HG03439 (cell line): ENCODE measurements around the gene CDC42SE2.
"Not testable (repeated sequence)": the region's sequence is repeated elsewhere in the genome, so short reads cannot be mapped to it uniquely, and the experiment has no call there.

Experiments
- ATAC-seq: cut with Tn5 transposase; IDR thresholded peaks from one replicate; pipeline ENCODE4 v1.9.1; 2021; ENCODE audit warnings: mild to moderate bottlenecking, moderate library complexity; ENCODE audit not compliant: unreplicated experiment

The CDC42SE2 gene

DNA sequence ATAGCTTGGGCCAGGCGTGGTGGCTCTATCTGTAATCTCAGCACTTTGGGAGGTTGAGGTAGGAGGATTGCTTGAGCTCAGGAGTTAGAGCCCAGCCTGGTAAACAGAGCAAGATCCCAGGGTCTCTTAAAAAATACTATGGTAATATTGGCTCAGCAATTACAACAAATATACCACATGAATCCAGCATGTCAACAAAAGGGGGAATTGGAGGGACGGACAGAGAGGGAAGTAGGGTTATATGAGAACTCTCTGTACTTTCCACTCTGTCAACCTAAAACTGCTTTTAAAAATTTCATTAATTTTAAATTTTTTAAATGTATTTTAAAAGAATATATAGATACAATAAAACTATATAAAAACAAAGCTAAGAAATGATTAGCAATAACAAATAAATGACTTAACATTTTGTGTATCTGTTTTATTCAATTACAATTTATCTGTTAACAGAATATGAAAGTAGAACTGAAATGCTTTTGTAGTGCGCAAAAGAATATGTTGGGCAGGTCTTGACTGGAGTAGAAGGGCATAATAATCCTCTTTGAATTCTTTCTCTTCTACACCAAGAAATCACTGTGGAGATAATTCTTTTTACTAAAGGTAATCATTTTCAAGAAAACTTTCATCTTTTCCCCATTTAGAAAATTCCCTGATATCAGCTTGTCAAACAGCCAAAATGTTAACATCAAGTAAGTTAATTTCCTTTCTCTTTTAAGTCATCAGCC, 12.9 kb upstream of the CDC42SE2 start:
- no peak for ATAC-seq

DNA sequence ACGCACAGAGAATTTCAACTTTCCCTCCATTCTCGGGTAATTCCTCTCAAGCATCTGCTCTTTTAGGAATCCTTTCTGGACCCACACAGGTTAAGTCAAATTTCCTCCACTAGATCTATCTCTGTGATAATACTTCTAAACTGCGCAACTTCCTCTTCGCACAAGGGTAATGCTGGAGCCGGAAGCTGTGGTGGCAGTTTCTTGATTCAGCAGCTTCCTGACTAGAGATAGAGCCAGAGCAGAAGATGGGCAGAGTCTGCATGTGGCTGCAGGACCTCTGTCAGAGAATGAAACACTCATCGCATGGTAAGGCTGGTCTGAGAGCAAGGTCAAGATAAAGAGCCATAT, 11.1 kb upstream of the CDC42SE2 start:
- peak; percentile 74 for ATAC-seq

DNA sequence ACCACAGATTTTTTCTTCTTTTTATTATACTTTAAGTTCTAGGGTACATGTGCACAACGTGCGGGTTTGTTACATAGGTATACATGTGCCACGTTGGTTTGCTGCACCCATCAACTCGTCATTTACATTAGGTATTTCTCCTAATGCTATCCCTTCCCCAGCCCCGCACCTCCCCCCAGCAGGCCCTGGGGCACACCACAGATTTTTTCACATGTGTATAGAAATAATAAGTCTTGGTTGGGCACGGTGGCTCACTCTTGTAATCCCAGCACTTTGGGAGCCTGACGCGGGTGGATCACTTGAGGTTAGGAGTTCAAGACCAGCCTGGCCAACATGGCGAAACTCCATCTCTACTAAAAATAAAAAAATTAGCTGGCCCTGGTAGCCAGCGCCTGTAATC, 9.8 kb upstream of the CDC42SE2 start:
- ATAC-seq: not testable (repeated sequence)

DNA sequence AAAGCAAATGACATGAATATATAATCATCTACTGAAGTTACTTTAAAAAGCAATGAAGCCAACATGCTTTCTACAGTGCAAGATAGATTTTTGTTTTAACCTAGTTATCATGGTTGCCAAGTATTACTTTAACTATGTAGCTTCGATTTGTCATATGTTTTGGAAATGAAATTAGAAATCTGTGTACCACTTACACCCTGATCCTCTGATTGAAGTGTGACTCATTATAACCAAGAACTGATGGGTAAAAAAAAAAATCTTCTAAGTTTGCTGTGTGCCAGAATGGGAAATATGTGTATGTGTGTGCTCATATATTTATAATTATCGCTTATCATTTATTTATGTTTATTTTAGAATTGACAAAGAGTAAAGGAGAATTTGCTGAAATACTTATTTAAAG, 9.1 kb upstream of the CDC42SE2 start:
- ATAC-seq: no peak

DNA sequence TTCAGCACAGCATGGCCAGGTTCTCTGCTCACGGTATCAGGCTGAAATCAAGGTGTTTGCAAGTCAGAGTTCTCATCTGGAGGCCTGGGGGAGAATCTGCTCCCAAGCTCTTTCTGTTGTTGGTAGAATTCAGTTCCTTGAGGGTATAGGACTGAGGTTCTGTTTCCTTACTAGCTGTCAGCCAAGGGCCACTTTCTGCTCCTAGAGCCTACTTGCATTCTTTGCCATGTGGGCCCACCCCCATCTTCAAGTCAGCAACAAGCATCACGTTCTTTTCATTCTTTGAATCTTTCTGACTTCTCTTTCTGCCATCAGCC, 7.4 kb upstream of the CDC42SE2 start:
- ATAC-seq: no peak

GRCh38 chr5:131258733-131259132, 5.1 kb upstream of the CDC42SE2 start:
- no peak for ATAC-seq

DNA sequence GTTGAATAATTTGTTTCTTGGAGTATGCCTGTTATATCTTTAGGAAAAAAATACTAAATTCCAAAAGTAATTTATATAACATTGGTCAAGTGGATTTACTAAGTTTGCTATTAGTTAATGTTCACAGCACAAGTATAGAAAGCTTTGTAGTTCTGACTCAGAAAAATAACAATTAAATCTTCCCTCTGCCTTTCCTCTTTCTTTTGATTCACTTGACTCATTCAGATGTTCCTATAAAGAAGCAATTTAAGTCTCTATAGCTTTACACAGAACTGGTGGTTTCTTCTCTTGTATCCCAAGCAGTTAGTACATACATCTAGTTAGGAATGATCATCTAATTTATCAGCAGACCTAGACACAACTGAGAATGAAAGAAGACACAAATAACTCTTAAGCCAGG, 4.5 kb upstream of the CDC42SE2 start:
- ATAC-seq: no peak

- no peak for ATAC-seq
Observed at GRCh38 chr5:131260895-131261294, 3.0 kb upstream of the CDC42SE2 start.

DNA sequence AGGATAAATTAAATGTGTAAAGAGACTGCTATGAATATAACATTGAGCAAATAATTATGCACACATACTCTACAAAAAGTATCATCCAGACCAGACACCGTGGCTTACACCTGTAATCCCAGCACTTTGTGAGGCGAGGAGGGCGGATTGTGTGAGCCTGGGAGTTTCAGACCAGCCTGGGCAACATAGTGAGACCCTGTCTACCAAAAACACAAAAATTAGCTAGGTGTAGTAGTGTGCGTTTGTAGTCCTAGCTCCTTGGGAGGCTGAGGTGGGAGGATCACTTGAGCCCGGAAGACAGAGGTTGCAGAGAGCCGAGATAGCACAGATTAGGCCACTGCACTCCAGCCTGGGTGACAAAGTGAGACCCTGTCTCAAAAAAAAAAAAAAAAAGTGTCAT, 2.4 kb upstream of the CDC42SE2 start:
- no peak for ATAC-seq

DNA sequence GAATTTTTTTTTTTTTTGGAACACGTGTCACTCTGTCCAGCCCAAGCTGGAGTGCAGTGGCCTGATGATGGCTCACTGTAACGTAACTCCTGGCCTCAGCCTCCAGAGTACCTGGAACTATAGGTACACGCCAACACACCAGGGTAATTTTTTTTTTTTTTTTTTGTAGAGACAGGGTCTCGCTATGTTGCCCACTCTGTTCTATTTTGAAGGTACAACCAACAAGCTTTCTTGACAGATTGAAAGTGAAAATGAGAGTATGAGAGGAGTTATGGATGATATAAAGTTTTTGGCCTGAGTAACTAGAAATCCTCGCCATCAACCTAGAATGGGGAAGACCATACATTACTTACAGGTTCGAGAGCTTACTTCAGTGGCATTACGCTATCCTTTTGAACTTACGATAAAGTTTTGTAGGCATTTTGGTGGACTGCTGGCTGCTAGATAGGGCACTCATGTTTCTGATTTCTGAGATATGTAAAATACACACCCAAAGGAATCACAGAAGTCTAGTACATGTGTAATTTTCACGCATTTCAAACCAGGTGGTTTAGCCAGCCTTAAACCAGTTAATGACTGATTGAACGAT, 806 bp upstream of the CDC42SE2 start:
- ATAC-seq: peak; percentile 8

DNA sequence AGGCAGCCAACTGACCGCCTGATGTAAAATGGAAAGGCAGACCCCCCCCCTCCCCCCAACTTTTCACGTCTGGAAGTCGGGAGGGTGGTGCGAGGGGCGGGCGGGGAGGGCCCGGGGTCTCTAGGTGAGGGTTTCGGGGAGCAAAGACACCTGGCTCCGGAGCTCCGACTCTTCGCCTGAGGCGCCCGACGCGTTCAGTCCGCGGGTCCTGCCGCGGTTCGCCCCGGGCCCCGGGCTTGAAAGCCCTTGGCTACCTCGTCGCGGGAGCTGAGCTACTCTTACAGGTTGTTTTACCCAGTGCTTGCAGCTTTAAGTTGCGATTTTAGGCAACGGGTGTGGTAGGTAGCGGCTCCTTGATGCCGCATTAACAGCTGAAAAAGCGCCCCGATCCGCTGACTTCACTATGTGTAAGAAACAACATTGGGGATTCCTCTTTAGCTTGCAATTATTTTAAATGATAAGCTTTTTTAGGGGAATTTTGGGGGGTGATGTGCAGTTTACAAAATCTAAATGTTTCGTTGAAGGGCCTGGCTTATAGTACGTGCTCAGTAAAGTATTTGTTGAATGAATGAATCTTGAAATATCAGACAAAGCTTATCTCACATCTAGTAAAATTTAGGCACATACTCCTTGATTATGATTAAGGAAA, 722 bp downstream of the CDC42SE2 start:
- ATAC-seq: peak; percentile 8

DNA sequence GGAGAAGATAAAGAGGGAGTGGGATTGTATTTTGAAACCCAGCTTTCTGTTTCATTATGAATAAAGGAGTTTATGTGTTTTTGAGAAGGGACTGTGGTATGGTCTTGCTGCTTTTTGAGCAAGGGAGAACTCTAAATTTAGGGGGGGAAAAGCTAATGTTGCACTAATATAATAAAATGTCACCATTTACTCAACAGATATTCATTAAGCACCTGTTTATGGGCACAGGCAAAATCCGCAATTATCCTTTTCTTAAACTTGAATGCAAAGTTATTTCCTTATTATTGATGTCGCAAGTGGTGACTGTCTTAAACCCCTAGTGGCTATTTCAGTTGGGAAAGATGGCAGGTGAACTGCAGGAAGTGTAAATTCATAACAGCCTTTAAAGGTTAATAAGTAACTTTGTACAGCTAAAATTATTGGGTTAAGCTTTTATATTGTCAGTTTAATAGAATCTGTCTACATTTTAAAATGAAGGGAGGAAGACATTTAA, 1.5 kb downstream of the CDC42SE2 start:
- ATAC-seq: peak; percentile 18

- ATAC-seq: no peak
Observed at GRCh38 chr5:131266370-131267060, 2.7 kb downstream of the CDC42SE2 start.

DNA sequence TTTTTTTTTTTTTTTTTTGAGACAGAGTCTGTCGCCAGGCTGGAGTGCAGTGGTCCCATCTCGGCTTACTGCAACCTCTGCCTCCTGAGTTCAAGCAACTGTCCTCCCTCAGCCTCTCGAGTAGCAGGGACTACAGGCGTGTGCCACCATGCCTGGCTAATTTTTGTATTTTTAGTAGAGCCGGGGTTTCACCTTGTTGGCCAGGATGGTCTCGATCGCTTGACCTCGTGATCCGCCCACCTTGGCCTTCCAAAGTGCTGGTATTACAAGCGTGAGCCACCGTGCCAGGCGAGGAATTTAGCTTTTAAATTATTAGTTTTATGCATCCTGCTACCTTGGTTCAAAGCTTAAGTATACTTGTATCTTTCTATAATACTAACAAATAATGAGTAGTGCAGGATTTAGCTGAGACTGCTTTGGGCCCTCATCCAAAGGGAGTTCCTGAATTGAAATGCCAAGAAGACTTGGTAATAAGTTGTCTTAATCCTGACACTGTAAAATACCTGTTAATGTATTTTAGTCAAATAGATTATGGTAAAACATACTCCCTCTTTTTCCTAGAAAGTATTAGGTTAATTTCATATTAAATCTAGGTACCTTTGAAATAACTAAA, 5.0 kb downstream of the CDC42SE2 start:
- ATAC-seq: no peak

- no peak for ATAC-seq
Observed at GRCh38 chr5:131270809-131271208, 7.0 kb downstream of the CDC42SE2 start.

DNA sequence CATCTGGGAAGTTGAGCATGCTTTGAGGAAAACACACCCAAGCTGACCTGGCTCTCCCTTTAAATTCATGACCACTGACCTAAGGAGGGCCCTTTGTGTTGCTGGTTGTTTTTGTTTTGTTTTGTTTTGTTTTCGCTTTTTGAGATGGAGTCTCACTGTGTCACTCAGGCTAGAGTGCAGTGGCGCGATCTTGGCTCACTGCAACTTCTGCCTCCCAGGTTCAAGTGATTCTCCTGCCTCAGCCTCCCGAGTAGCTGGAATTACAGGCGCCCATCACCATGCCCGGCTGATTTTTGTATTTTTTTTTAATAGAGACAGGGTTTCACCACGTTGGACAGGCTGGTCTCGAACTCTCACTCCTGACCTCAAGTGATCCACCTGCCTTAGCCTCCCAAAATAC, 8.0 kb downstream of the CDC42SE2 start:
- ATAC-seq: not testable (repeated sequence)

DNA sequence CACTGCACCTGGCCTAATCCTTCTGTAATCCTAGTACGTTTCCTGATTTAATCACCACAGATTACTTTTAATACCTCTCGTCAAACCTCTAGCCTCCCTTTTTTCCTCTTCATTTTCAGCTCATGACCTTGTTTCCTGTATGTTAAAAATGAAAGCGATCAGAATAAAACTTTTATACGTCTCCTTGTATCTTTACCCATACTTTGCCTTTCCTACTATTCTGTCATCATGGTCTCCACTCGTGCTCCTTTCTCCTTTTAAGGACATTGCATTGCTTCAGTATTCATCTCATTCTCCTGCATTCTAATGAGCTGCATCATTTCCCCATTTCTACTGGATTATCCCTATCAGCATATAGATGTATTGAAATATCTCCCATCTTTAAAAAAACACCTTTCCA, 8.5 kb downstream of the CDC42SE2 start:
- no peak for ATAC-seq

GRCh38 chr5:131272724-131273123, 8.9 kb downstream of the CDC42SE2 start:
- no peak for ATAC-seq

DNA sequence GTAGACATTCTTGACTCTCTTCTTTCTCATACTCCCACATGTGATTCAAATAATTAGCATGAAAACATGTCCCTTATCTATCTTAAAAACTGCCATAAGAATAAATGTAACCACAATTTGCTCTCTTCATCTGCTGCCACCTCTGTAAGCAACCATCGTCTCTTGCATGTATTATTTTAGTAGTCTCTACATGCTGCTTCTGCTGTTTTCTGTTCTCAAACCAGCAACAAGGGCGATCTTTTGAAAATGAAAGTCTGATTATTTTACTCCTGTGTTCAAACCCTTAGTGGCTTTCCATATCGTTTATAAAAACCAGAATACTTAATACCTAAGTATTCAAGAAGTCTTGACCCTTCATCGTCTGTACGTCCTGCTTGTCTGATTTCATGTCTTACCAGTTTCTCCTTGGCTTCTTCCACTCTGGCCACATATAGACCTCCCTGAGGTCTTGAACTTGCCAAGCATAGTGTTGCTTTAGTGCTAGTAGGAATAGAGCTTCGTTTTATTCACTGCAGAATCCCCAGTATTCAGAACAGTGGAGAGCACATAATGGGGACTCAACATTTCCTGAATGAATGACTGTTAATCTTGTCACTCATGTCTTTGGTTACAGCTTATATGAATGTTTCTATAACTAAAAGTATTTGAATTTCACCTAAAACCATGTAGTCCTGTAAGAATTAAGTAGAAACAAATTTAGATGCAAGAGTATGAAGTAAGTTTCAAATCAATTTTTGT, 10.6 kb downstream of the CDC42SE2 start:
- no peak for ATAC-seq

- ATAC-seq: no peak
Observed at GRCh38 chr5:131276072-131276471, 12.2 kb downstream of the CDC42SE2 start.

GRCh38 chr5:131277447-131277846, 13.6 kb downstream of the CDC42SE2 start:
- no peak for ATAC-seq
